ENCODE data around the gene PLA2G2C. TPM values are rescaled to one million over a fixed set of nuclear protein-coding genes. Genes with fewer than 3 reads are reported as not detected.

Gene PLA2G2C
- total and polyA plus RNA-seq, 2 experiments from 2014 or later = not detected

- TF ChIP-seq ZNF114 (CRISPR knock-in tag; IDR thresholded peaks at IDR 0.05) (no peak), STAT1 (IDR thresholded peaks at IDR 0.05; ENCODE audit: unreplicated experiment) (no peak), NANOG (IDR thresholded peaks at IDR 0.05; ENCODE audit: borderline replicate concordance) (no peak), JUNB (IDR thresholded peaks at IDR 0.05; ENCODE audit: unreplicated experiment) (no peak), REST (IDR thresholded peaks at IDR 0.05; ENCODE audit: unreplicated experiment) (no peak), CREB1 (CRISPR knock-in tag; IDR thresholded peaks at IDR 0.05; ENCODE audit: low read depth) (no peak)
- TF ChIP-seq, protein P1, sequence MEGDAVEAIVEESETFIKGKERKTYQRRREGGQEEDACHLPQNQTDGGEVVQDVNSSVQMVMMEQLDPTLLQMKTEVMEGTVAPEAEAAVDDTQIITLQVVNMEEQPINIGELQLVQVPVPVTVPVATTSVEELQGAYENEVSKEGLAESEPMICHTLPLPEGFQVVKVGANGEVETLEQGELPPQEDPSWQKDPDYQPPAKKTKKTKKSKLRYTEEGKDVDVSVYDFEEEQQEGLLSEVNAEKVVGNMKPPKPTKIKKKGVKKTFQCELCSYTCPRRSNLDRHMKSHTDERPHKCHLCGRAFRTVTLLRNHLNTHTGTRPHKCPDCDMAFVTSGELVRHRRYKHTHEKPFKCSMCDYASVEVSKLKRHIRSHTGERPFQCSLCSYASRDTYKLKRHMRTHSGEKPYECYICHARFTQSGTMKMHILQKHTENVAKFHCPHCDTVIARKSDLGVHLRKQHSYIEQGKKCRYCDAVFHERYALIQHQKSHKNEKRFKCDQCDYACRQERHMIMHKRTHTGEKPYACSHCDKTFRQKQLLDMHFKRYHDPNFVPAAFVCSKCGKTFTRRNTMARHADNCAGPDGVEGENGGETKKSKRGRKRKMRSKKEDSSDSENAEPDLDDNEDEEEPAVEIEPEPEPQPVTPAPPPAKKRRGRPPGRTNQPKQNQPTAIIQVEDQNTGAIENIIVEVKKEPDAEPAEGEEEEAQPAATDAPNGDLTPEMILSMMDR (conservative IDR thresholded peaks at IDR 0.05; ENCODE audit: low read depth in 2 of 2) = no peak
These were observed 7.5 kb downstream of the PLA2G2C start (continued) for GRCh38 chr1:20178634-20179370.

- H3K4me3 ChIP-seq = no peak overlapping the region
- no peaks in the 10 kb centered on the region for H3F3A ChIP-seq (replicated peaks; ENCODE audit: low read depth)
- H3K79me2 ChIP-seq (replicated peaks; ENCODE audit: insufficient read depth) = no peaks in the 10 kb centered on the region
- Mint-ChIP-seq H3K27ac (no peak overlapping the region), H3K27me3 (ENCODE audit: insufficient read depth, low read depth, poor library complexity) (peaks cover 3% of the 10 kb centered on the region), H3K4me1 (peaks cover 7% of the 10 kb centered on the region; the same call in 2 of the 3 replicates), H3K36me3 (ENCODE audit: low read depth) (no peaks in the 10 kb centered on the region), H3K9me3 (peaks cover 2% of the 10 kb centered on the region; the same call in 1 of the 3 replicates), H3K4me3 (no peak overlapping the region)
- H4K20me1 ChIP-seq (replicated peaks; ENCODE audit: insufficient read depth) = no peaks in the 10 kb centered on the region
- H3K36me3 ChIP-seq (ENCODE audit: insufficient read depth) = no peaks in the 10 kb centered on the region
- H3K27ac ChIP-seq (ENCODE audit: low read depth) = no peak overlapping the region
- no peaks in the 10 kb centered on the region for H3K9me2 ChIP-seq (ENCODE audit: insufficient read depth)
- ATAC-seq (no peak), DNase-seq (ENCODE audit: low spot score) (no peak)
- no peak overlapping the region for H3K4me2 ChIP-seq
- H3K4me1 ChIP-seq (ENCODE audit: insufficient read depth) = no peaks in the 10 kb centered on the region
- no peak for TF ChIP-seq REST (IDR thresholded peaks at IDR 0.05; ENCODE audit: unreplicated experiment)
- H2AFZ ChIP-seq = 0 out of 2 replicates have a peak overlapping the region, but pooled peaks have one; percentile 47
- H3K27me3 ChIP-seq (ENCODE audit: insufficient read depth) = no peaks in the 10 kb centered on the region
These were observed 11.2 kb downstream of the PLA2G2C start for GRCh38 chr1:20174937-20175666.
